ENCODE data around the gene MAGI2. TPM values are rescaled to one million over a fixed set of nuclear protein-coding genes. Genes with fewer than 3 reads are reported as not detected.

MAGI2 gene
- total and polyA plus RNA-seq, 2 donors (not counting 3 experiments of a cell fraction or from before 2014, with no cell fraction given), result 0.28 to 6.0 TPM

DNA sequence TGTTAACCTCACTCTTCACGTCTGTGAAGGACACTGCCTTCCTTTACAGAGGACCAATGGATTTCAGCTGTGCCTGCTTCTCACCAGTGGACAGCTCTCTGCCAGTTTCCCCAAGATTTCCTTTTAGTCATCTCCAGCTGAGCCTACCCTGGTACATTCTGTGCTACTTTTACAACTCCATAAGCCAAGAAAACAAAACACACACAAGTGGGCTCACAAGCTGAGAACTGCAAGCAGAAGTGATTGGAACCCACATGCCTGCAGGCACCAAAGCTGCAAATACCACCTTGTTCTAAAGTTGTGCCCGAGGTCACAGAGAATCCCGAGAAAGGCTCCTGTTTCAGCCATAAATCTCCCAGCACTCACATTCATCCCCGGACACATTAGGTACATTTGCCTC is 1018.1 kb downstream of the MAGI2 start:
- H2AFZ ChIP-seq (ENCODE audit: low read depth, low read length), result no peak overlapping the region
- BruUV-seq (replicated peaks), result no TSS peak
- no peaks in the 10 kb centered on the region for H3K4me1 ChIP-seq (ENCODE audit: control insufficient read depth, extremely low read depth, insufficient read depth, low read length)
- H3K9me1 ChIP-seq (replicated peaks; ENCODE audit: control insufficient read depth, extremely low read depth, insufficient read depth, low read length), result no peaks in the 10 kb centered on the region
- dilution Hi-C loops (cut with MboI; ENCODE audit: extremely low pct_ligation_motif_present, low sequenced_read_pairs) (no loop called here), intact Hi-C loops (cut with micrococcal nuclease) (no loop called here)
- no peak for TF ChIP-seq POLR2A (IDR thresholded peaks at IDR 0.05; ENCODE audit: low read depth, low read length)
- TF ChIP-seq, protein P1, sequence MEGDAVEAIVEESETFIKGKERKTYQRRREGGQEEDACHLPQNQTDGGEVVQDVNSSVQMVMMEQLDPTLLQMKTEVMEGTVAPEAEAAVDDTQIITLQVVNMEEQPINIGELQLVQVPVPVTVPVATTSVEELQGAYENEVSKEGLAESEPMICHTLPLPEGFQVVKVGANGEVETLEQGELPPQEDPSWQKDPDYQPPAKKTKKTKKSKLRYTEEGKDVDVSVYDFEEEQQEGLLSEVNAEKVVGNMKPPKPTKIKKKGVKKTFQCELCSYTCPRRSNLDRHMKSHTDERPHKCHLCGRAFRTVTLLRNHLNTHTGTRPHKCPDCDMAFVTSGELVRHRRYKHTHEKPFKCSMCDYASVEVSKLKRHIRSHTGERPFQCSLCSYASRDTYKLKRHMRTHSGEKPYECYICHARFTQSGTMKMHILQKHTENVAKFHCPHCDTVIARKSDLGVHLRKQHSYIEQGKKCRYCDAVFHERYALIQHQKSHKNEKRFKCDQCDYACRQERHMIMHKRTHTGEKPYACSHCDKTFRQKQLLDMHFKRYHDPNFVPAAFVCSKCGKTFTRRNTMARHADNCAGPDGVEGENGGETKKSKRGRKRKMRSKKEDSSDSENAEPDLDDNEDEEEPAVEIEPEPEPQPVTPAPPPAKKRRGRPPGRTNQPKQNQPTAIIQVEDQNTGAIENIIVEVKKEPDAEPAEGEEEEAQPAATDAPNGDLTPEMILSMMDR (IDR thresholded peaks at IDR 0.05; ENCODE audit: extremely low read depth in 1 of 2, insufficient read depth in 1 of 2, low read depth in 1 of 2, low read length in 2 of 2), result no peak
- TF ChIP-seq POLR2AphosphoS5 (IDR thresholded peaks at IDR 0.05; ENCODE audit: insufficient read depth, low read depth, low read length), result no peak
- TF ChIP-seq EZH2 (IDR thresholded peaks at IDR 0.05; ENCODE audit: borderline replicate concordance, low read depth, low read length, severe bottlenecking), result no peak
- TF ChIP-seq, protein P2, sequence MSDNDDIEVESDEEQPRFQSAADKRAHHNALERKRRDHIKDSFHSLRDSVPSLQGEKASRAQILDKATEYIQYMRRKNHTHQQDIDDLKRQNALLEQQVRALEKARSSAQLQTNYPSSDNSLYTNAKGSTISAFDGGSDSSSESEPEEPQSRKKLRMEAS (IDR thresholded peaks at IDR 0.05; ENCODE audit: insufficient read depth, insufficient read length), result no peak
- TF ChIP-seq JUN (IDR thresholded peaks at IDR 0.05; ENCODE audit: borderline replicate concordance, insufficient read depth, insufficient read length, low read depth), result no peak
- no peak for TF ChIP-seq GATA2 (IDR thresholded peaks at IDR 0.05; ENCODE audit: insufficient read depth, insufficient read length, low read depth, low read length)
- no peak for TF ChIP-seq FOS (IDR thresholded peaks at IDR 0.05; ENCODE audit: borderline replicate concordance, insufficient read depth, low read length)
- no peak for TF ChIP-seq MYC (IDR thresholded peaks at IDR 0.05; ENCODE audit: low read depth, low read length)
- no peak for DNase-seq (ENCODE audit: low read depth, low spot score)
- H3K79me2 ChIP-seq (ENCODE audit: control insufficient read depth, insufficient read depth, low read length), result no peaks in the 10 kb centered on the region
- H3K4me2 ChIP-seq (ENCODE audit: insufficient read depth, low read length), result no peak overlapping the region
- no peaks in the 10 kb centered on the region for H3K9me3 ChIP-seq (replicated peaks; ENCODE audit: control insufficient read depth, insufficient read depth, low read length)
- no peak overlapping the region for H3K4me3 ChIP-seq (replicated peaks in 1 of 3; ENCODE audit: insufficient read depth in 1 of 3, low read depth in 1 of 3, low read length in 3 of 3)
- FAIRE-seq, result no peak
- H3K27me3 ChIP-seq (ENCODE audit: control insufficient read depth in 2 of 2, insufficient read depth in 2 of 2, low read length in 2 of 2), result no peaks in the 10 kb centered on the region
- H3K36me3 ChIP-seq (ENCODE audit: control insufficient read depth in 2 of 2, extremely low read depth in 1 of 2, insufficient read depth in 2 of 2, low read length in 2 of 2), result no peaks in the 10 kb centered on the region
- no peak overlapping the region for H3K27ac ChIP-seq (ENCODE audit: insufficient read depth, low read depth, low read length)
- H3K9ac ChIP-seq (replicated peaks; ENCODE audit: extremely low read depth, insufficient read depth, low read length), result no peak overlapping the region
- H4K20me1 ChIP-seq (replicated peaks; ENCODE audit: control insufficient read depth, extremely low read depth, insufficient read depth, low read length), result no peaks in the 10 kb centered on the region
- POLR2A ChIA-PET, result no interaction called here
- CTCF ChIA-PET, result no interaction called here
